DMS53 (cell line): ENCODE results near the gene KRTAP4-5.
"Not testable (repeated sequence)": the region's sequence is repeated elsewhere in the genome, so short reads cannot be mapped to it uniquely, and the experiment has no call there.

Experiments used
- DNase-seq: peaks from one replicate; lab custom pipeline; 2025; lab: John Stamatoyannopoulos, UW

The KRTAP4-5 gene

DNA sequence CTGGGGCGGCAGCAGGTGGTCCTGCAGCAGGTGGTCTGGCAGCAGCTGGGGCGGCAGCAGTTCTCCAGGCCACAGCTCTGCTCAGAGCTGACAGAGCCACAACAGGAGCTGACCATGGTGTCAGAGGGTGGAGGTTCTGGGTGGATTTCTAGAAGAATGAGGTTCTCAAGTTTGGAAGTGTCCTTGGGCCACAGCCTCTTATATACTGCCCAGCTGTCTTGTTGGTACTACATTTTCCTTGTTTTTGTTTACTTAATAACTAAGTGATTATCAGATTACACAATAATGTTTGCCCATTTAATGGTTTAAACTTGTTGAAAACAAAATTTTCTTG, at the start of gene KRTAP4-5:
Gene KRTAP4-5 (minus strand): TSS at position 174 of the 334 bp plus-strand sequence. CDS start 58 bp downstream, at position 116.
- DNase-seq = no peak

DNA sequence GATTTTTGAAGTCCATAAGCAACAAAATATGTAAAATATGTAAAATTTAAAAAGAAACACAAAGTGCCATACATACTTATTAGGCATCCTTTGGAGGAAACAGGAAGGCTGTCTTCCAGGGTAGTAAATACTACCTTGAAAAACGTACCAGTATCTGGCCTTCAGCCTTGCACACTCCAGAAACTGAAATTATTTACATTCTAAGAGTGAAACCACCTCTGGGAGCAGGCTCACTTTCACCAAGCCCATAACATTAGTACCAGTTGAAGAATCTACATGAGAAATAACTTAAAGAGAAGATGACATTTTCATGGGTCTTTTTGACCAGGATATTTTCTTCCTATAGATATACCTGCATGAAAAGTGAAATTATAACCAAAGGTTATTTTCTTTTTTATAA, 46.4 kb upstream of the KRTAP4-5 start:
- no peak for DNase-seq

DNA sequence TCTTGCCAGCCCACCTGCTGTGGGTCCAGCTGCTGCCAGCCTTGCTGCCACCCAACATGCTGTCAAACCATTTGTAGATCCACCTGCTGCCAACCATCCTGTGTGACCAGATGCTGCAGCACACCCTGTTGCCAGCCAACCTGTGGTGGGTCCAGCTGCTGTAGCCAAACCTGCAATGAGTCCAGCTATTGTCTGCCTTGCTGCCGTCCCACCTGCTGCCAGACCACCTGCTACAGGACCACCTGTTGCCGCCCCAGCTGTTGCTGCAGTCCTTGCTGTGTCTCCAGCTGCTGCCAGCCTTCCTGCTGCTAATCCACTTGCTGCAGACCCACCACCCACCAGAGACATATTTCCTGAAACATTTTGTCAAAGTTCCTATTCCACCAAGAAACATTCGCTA, 40.7 kb upstream of the KRTAP4-5 start:
- DNase-seq = peak; percentile 20

DNA sequence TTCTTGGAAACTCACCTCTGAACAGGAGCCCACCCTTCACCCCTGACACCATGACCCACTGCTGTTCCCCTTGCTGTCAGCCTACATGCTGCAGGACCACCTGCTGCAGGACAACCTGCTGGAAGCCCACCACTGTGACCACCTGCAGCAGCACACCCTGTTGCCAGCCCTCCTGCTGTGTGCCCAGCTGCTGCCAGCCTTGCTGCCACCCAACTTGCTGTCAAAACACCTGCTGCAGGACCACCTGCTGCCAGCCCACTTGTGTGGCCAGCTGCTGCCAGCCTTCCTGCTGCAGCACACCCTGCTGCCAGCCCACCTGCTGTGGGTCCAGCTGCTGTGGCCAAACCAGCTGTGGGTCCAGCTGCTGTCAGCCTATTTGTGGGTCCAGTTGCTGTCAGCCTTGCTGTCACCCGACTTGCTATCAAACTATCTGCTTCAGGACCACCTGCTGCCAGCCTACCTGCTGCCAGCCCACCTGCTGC, 40.3 kb upstream of the KRTAP4-5 start, which contains the start of gene KRTAP9-1:
Gene KRTAP9-1 (plus strand): TSS at position 51 of the 482 bp plus-strand sequence. CDS start 0 bp downstream, at position 51.
- not testable (repeated sequence) for DNase-seq

- DNase-seq = no peak
Measured at GRCh38 chr17:41186872-41187271, 37.2 kb upstream of the KRTAP4-5 start.

GRCh38 chr17:41185001-41185400, 35.4 kb upstream of the KRTAP4-5 start:
- no peak for DNase-seq

GRCh38 chr17:41184480-41184961, 34.9 kb upstream of the KRTAP4-5 start, which contains the start of gene KRTAP4-1:
KRTAP4-1 (minus strand) TSS chr17:41184911; CDS start chr17:41184854, 57 bp downstream.
- DNase-seq = no peak

GRCh38 chr17:41178843-41179616, 29.4 kb upstream of the KRTAP4-5 start:
- no peak for DNase-seq

DNA sequence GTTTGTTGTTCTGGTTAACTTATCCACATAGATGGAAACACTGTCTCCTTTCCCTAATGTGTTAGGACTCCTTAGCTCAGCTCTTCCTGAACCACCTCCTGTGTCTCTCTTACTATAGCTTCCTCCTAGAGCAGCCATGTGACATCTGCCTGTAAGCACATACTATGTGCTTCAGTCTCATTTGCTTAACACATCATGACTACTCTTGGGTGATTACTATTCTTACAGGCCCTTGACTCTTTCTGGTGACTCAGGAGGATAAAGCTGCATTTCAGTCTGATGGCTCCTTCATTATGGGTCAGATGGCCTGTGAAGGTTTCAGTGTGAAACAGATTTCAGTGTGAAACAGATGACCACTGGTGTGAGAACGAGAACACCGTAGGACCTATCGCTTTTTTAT, 28.7 kb upstream of the KRTAP4-5 start:
- DNase-seq = no peak

- no peak for DNase-seq
Measured at GRCh38 chr17:41177727-41178271, 28.2 kb upstream of the KRTAP4-5 start, which contains the start of gene KRTAP4-2. KRTAP4-2 (minus strand) TSS chr17:41178221; CDS start chr17:41178164, 57 bp downstream.

DNA sequence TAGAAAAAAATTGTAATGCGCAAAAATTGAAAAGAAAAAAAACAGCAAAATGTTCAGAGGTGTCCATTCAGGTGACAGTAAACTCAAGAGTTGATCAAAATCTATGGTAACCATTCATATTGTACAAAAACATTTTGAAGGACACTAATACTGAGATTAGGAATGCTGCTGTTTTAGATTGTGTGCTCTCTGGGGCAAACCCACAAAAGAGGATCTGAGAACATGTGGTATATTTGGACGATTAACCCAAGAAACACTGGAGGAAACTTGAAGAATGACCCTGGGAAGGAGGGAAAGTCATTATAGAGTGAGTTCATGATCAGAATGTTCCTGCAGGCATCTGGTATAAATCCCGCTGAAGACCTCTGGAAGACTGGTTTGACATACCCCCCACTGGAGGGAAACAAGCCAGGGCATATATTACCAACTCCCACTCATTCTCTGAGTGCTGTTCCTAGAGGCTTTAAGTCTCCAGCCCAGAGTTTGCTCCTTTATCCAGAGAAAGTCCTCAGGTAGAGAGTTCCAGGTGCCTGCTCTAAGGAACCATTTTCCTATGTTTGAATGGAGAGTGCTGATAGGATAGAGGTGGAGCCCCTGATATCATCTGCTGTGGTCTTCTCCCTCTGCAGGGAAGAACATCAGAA, 27.2 kb upstream of the KRTAP4-5 start:
- no peak for DNase-seq

GRCh38 chr17:41171886-41172285, 22.3 kb upstream of the KRTAP4-5 start:
- no peak for DNase-seq

GRCh38 chr17:41168121-41168520, 18.5 kb upstream of the KRTAP4-5 start, which contains the start of gene KRTAP4-3:
KRTAP4-3 (minus strand) TSS chr17:41168221; CDS start chr17:41168172, 49 bp downstream.
- no peak for DNase-seq

- DNase-seq = peak; percentile 46
Measured at GRCh38 chr17:41167561-41167960, 17.9 kb upstream of the KRTAP4-5 start.

DNA sequence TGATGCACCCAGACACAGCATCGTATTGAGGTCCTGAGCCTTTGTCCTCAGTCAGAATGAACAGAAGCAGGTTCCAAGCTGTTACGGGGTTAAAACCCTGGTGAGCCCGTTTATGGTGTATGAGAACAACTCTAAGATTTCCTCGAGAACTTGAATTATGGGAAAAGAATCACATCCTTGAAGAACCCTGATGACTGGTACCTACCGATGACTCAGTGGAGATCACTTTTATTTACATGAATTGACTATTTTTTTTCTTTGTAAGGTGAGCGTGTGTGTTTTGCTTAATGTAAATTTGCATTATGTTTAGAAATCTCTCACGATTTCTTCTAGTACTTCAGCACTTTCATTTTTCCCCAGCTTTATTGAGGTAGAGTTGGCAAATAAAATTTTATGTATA, 14.2 kb upstream of the KRTAP4-5 start:
- DNase-seq = no peak

GRCh38 chr17:41160648-41161047, 11.0 kb upstream of the KRTAP4-5 start, which contains the start of gene KRTAP4-4:
KRTAP4-4 (minus strand) TSS chr17:41160748; CDS start chr17:41160691, 57 bp downstream.
- DNase-seq = no peak

GRCh38 chr17:41160190-41160589, 10.6 kb upstream of the KRTAP4-5 start:
- DNase-seq = not testable (repeated sequence)

DNA sequence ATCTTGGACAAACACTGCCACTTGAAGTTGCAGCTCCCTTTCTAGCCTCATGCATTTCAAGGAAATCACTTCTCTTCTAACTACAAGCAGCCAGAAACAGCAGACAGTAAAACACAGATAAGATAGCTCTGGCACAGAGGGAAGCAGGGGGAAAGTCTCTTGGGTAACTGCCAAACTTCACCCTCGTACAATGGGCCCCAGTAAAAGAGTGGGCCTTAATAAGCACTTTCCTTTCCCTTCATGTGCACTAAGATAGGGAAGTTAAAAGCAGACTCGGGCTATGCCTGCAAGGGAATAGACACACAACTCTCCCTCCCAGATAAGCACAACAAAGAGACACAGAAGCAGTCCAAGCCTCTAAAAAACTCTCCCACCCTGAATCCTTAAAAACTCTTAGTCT, 4.2 kb upstream of the KRTAP4-5 start:
- no peak for DNase-seq

DNA sequence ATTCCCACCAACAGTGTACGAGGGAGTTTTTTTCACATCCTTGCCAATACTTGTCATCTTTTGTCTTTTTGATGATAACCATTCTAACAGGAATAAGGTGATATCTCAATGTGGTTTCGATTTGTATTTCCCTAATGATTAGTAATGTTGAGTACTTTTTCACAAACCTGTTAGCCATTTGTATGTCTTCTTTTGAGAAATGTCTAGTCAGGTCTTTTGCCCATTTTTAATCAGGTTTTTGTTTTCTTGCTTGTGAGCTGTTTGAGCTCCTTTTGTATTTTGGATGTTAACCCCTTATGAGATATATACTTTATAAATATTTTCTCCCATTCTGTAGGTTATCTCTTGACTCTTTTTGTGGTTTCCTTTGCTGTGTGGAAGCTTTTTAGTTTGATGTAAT, 1.9 kb upstream of the KRTAP4-5 start:
- no peak for DNase-seq

GRCh38 chr17:41150026-41150425, 401 bp upstream of the KRTAP4-5 start:
- DNase-seq = no peak

GRCh38 chr17:41148971-41149651, 514 bp downstream of the KRTAP4-5 start:
- DNase-seq = not testable (repeated sequence)
